ENCODE results near the gene PHF13.

The PHF13 gene

DNA sequence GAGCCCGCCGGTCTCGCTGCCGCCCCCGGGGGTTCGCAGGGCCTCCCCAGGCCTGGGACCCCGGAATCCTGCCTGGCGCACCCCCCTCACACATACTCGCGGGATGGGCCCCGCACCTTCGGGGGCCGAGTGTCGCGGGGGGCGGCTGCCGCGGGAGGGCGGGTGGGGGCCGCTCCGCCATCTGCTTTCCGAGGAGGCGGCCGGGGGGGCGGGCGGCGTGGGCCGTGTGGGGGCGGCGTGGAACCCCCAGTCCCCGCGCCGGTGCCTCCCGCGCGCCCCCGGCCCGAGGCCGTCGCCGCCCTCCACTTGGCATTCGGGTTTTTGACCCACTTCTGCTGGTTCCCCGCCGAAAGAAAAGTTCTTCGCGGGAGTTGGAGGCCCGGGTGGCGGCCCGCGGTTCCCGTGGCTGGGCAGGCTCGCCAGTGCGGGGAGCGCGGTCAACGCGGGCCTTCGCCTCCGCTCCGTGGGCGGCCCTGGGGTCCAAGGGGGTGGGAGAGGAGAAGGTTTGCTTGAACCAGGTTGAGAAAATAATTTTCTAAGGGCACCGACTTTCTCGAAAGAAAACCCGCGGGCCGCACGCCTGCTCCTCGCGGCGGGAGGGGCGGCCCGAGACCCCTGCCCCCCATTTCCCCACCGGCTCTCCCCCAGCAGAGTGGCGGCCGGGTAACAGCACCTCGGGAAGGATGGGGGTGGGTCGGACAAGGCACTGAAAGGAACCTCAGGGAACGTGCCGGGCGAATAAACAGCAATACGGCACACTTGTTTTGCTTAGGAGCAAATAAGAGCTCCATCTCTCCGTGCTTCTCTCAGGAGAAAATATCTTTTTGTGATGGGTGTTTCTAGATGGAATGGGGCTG, 1.6 kb downstream of the PHF13 start:
- H3K4me3 ChIP-seq (ENCODE audit: low read depth, low read length), result peak overlapping the region; percentile 76
- peak; percentile 41 for DNase-seq (ENCODE audit: low read depth)

DNA sequence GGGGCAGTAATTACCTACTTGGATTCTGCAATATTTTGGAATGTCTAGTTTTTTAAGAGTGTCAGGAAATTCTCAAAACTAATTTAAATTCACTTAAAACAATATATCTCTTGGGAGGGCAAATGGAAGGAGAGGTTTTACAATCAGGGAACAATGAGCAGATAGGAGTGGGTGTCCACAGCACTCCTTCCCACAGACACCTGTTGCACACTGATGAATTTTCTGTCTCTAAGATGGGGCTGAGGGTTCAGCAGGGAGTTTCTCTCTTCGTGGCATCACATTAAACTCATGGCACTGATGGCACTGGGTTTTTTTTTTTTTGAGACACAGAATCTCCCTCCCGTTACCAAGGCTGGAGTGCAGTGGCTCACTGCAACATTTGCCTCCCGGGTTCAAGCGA, 5.5 kb downstream of the PHF13 start:
- TF ChIP-seq, protein P1, sequence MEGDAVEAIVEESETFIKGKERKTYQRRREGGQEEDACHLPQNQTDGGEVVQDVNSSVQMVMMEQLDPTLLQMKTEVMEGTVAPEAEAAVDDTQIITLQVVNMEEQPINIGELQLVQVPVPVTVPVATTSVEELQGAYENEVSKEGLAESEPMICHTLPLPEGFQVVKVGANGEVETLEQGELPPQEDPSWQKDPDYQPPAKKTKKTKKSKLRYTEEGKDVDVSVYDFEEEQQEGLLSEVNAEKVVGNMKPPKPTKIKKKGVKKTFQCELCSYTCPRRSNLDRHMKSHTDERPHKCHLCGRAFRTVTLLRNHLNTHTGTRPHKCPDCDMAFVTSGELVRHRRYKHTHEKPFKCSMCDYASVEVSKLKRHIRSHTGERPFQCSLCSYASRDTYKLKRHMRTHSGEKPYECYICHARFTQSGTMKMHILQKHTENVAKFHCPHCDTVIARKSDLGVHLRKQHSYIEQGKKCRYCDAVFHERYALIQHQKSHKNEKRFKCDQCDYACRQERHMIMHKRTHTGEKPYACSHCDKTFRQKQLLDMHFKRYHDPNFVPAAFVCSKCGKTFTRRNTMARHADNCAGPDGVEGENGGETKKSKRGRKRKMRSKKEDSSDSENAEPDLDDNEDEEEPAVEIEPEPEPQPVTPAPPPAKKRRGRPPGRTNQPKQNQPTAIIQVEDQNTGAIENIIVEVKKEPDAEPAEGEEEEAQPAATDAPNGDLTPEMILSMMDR (conservative IDR thresholded peaks at IDR 0.05; ENCODE audit: low read depth, low read length), result no peak

More for the DNA sequence above, 1.6 kb downstream of the PHF13 start:
- TF ChIP-seq, protein P1 (conservative IDR thresholded peaks at IDR 0.05; ENCODE audit: low read depth, low read length), result no peak

DNA sequence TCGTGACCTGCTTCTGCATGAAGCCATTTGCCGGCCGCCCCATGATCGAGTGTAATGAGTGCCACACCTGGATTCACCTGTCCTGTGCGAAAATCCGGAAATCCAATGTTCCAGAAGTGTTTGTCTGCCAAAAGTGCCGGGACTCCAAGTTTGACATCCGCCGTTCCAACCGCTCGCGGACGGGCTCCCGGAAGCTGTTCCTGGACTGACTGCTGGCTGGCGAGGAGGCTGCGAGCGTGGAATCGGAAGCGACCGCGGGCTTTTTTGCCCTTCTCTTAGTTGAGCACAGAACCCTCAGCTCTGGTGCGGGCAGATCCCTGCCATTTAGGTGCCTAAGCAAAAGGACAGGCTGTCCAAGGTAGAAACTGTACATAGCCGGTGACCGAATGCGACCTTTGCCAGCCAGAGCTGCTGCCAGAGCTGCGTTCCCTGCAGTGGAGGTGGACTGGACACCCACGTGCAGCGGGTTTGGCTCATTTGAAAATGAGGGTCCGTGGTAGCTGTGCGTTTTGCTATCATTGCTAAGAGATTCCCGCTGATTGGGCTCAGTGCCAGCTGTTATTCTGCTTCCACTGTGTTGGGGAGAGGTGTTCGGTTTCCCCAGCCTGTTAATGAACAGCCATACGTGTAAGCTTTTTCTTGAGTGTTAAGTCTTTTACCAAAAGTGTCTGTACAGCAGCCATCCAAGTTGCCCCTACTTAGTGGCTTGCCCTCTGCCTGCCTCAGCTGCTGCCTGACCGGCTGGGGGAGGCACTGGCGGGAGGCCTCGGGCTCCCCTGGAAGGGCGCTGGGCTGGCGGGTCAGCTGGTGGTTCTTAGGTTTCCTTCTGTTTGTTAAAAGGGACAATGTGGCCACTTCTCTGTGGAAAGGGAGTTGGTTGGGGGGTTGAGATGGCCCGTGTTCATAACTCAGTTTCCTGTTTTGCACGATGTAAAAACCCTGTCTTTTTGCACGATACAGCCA, 8.2 kb downstream of the PHF13 start:
- DNase-seq (ENCODE audit: low read depth), result no peak
- no peak overlapping the region for H3K4me3 ChIP-seq (ENCODE audit: low read depth, low read length)
- TF ChIP-seq, protein P1 (conservative IDR thresholded peaks at IDR 0.05; ENCODE audit: low read depth, low read length), result no peak

More for the DNA sequence above, 5.5 kb downstream of the PHF13 start:
- no peak overlapping the region for H3K4me3 ChIP-seq (ENCODE audit: low read depth, low read length)
- no peak for DNase-seq (ENCODE audit: low read depth)

DNA sequence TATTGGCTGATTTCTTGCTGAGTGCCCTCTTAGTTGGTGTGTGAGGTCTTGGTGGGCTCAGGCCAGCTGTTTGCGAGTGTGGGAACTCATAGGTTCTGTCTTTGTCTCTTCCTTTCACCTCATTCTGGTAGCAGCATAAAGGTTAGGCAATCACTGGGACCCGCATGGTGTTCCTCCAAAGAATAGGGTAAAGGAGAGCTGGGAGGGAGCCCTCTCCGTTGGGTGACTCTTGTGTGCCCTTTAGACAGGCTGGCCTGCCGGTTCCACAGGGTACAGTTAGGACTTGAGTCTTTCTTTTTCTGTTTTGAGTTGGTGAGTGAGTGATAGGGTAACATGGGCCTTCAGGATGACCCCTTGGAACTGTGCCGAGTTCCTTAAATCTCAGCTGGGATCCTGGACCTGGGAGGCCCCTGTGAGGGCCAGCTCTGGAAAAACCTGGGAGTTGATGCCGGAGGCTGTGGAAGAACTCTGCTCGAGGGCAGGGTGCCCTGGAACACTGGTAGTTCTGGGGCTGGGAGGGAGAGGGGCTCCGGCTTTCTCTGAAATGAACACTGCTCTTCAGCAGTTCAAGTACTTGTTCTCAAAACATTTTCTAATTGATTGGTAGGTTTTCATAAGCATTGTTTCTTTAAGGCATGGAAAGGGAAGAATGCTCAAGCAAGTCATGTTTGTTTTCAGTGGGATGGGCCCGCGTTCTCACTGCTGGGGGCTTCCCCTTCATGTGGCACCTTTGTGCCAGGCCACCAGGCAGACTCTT, 9.0 kb downstream of the PHF13 start:
- H3K4me3 ChIP-seq (ENCODE audit: low read depth, low read length), result no peak overlapping the region
- no peak for DNase-seq (ENCODE audit: low read depth)
- TF ChIP-seq, protein P1 (conservative IDR thresholded peaks at IDR 0.05; ENCODE audit: low read depth, low read length), result no peak

DNA sequence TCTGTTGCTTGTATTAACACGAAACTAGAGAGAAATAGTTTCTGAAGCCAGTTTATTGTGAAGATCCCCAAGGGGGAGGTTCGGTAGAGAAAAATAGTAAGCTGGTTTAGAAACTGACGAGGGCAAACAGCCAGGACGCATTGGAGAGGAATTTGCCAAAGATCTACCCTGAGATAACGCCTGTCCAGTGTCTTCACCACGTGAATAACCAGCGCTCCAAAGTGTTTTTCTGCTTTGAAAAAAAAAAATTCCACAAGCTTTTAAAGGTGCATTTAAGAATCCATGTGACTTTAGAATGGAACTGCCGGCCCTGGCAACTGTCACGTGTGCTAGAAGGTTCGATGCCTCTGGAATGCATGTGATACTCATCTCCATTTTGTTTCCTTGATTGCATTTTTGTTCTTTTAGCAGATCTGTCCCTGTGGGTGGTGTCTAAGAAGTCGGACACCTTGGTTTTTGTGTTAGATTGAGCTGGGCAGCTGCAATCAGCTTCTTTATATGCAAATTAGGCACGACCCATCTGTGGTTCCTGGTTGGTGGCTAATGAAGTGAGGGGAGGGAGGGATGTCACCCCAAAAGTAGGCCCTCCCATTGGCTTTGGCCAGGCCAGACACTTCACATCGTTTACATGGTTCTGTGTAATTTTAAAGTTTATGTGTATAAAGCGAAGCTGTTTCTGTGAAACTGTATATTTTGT, 9.9 kb downstream of the PHF13 start:
- no peak overlapping the region for H3K4me3 ChIP-seq (ENCODE audit: low read depth, low read length)
- DNase-seq (ENCODE audit: low read depth), result peak; percentile 16
- TF ChIP-seq, protein P1 (conservative IDR thresholded peaks at IDR 0.05; ENCODE audit: low read depth, low read length), result no peak

Measured in choroid plexus epithelial cell (primary cell).